Measurements from ENCODE around the gene CFHR4.
"Not testable (repeated sequence)": the region's sequence is repeated elsewhere in the genome, so short reads cannot be mapped to it uniquely, and the experiment has no call there.

Gene CFHR4

GRCh38 chr1:196887515-196888239 lies at the start of gene CFHR4:
Gene CFHR4, plus strand, starts transcription at chr1:196888052. Its CDS starts 99 bp downstream, at chr1:196888151.
- TF ChIP-seq POLR2A (IDR thresholded peaks at IDR 0.05; ENCODE audit: low read depth, low read length): no peak
- DNase-seq (ENCODE audit: insufficient read length, low spot score) (no peak), FAIRE-seq (no peak)

DNA sequence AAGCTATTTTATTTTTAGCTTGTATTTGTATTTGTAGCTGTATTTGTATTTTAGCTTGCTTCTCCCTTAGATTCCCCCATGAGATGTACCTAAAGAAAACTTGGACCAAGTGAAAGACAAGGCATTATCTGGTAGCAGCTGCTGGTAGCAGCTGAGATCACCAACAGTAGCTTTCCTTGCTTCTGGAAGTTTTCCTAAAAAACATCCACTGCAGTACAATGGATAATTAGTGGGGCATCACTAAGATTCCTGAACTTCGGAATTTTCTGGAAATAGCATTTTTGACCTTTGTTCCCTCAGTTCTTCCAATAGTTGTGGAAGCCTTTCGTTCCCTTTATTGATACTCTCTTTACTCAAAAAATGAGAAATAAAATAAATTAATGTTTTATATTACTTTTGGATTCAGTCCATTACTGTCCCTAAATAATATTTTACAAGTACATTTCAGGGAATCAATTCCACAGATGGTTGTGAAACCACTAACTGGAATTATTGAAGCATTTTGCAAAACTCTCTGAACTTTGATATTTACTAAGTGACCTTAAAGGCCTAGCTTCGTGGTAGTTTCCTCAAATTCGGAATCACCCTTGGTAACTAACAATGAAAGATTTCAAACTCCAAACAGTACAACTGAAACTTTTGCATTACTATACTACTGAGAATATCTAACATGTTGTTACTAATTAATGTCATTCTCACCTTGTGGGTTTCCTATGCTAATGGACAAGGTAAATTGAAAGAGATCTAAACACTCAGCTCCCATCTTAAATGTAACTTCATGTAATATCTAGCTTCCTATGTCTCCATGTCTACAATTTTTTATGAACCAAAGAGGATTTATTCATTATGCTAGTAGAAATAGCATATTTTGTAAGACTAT lies 38.0 kb upstream of the CFHR4 start:
- not testable (repeated sequence) for DNase-seq (ENCODE audit: insufficient read length, low spot score); FAIRE-seq

DNA sequence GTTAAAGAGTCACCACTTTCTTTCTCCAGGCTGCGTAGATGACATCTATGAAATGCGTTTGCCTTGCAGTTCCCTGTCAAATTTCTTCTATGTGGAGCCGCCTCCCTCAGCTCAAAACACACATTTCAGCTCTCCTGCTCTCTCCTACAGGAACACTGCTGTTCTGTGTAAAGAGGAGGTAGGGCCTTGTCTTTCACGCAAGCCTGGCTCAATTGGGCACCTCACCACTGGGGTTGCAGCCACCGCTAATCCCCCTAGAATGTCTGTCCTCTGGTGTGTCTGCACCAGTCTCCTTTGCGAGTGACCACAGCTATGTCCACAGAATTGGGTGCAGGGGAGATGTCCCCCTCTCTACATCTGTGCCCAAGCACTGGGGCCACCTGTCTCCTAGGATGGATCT lies 31.8 kb upstream of the CFHR4 start:
- no peak for DNase-seq (ENCODE audit: insufficient read length, low spot score)
- no peak for FAIRE-seq
- no peak for TF ChIP-seq POLR2A (IDR thresholded peaks at IDR 0.05; ENCODE audit: low read depth, low read length)

GRCh38 chr1:196857188-196857587 lies 30.7 kb upstream of the CFHR4 start:
- TF ChIP-seq POLR2A (IDR thresholded peaks at IDR 0.05; ENCODE audit: low read depth, low read length): no peak
- FAIRE-seq (no peak), DNase-seq (ENCODE audit: insufficient read length, low spot score) (no peak)

- FAIRE-seq (no peak), DNase-seq (ENCODE audit: insufficient read length, low spot score) (no peak)
- no peak for TF ChIP-seq POLR2A (IDR thresholded peaks at IDR 0.05; ENCODE audit: low read depth, low read length)
Observed at GRCh38 chr1:196858811-196859210, 29.0 kb upstream of the CFHR4 start.

- no peak for FAIRE-seq
- no peak for TF ChIP-seq POLR2A (IDR thresholded peaks at IDR 0.05; ENCODE audit: low read depth, low read length)
- no peak for DNase-seq (ENCODE audit: insufficient read length, low spot score)
Observed at GRCh38 chr1:196860323-196860884, 27.4 kb upstream of the CFHR4 start.

DNA sequence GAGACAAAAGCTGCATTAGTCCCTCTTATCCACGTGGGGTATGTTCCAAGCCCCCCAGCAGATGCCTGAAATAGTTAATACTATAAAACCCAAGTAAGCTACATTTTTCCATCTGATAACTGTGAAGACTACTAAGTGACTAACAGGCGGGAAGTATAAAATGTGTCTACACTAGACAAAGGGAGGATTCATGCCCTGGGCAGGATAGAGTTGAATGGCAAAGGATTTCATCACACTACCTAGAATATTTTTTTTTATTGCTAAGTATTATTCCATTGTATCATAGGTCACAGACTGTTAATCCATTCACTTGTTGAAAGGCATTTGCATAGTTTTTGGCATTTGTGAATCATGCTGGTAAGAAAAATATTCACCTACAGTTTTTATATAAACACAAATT lies 26.4 kb upstream of the CFHR4 start:
- TF ChIP-seq POLR2A (IDR thresholded peaks at IDR 0.05; ENCODE audit: low read depth, low read length): no peak
- no peak for FAIRE-seq
- DNase-seq (ENCODE audit: insufficient read length, low spot score): no peak

GRCh38 chr1:196866974-196867373 lies 20.9 kb upstream of the CFHR4 start:
- DNase-seq (ENCODE audit: insufficient read length, low spot score) (no peak), FAIRE-seq (no peak)
- TF ChIP-seq POLR2A (IDR thresholded peaks at IDR 0.05; ENCODE audit: low read depth, low read length): no peak

GRCh38 chr1:196873385-196873784 lies 14.5 kb upstream of the CFHR4 start:
- DNase-seq (ENCODE audit: insufficient read length, low spot score) (no peak), FAIRE-seq (no peak)
- no peak for TF ChIP-seq POLR2A (IDR thresholded peaks at IDR 0.05; ENCODE audit: low read depth, low read length)

DNA sequence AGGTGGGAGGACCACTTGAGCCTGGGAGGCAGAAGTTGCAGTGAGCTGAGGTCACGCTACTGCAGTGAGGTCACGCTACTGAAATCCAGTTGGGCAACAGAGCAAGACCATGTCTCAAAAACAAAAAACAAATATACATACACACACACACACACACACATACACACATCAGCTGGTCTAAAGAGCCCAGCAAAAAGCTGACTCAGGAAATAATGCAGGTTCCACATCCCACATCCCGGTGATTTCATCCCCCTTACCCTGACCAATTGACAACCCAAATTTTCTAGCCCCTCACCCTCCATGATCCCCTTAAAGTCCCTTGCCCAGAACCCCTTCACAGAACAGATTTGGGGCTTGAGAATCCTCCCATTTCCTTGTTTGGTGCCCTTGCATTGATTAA lies 11.9 kb upstream of the CFHR4 start:
- no peak for TF ChIP-seq POLR2A (IDR thresholded peaks at IDR 0.05; ENCODE audit: low read depth, low read length)
- no peak for DNase-seq (ENCODE audit: insufficient read length, low spot score)
- FAIRE-seq: no peak

GRCh38 chr1:196877964-196878363 lies 9.9 kb upstream of the CFHR4 start:
- DNase-seq (ENCODE audit: insufficient read length, low spot score) (no peak), FAIRE-seq (no peak)
- TF ChIP-seq POLR2A (IDR thresholded peaks at IDR 0.05; ENCODE audit: low read depth, low read length): no peak

DNA sequence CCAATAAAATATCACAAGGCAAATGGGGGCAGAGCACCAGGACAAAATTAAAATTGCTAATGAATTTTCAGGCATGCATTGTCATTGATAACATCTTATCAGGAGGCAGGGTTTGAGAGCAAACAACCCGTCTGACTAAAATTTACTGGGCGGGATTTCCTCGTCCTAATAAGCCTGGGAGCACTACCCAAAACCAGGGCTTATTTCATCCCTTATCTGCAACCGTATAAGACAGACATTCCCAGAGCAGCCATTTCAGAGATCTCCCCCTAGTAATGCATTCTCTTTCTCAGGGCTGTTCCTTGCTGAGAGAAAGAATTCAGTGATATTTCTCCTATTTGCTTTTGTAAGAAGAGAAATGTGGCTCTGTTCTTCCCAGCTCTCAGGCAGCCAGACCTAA lies 1.3 kb upstream of the CFHR4 start:
- DNase-seq (ENCODE audit: insufficient read length, low spot score); FAIRE-seq: not testable (repeated sequence)

DNA sequence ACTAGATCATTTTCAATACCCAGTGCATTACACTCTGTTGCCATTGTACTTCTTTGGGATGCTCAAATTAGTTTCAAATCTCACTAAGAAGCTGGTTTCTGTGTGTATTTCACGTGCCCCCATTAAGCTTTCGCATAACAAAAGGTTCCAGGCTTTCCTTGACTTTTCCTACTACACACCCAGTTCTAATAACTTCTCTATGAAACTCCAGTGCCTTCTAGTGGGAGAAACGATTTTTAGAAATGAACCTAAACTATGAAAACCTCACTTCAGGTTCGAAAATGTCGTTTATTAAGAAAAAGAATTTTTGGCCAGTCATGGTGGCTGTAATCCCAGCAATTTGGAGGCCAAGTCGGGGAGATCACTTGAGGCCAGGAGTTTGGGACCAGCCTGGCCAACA lies 2.8 kb downstream of the CFHR4 start:
- no peak for DNase-seq (ENCODE audit: insufficient read length, low spot score)
- no peak for FAIRE-seq
- no peak for TF ChIP-seq POLR2A (IDR thresholded peaks at IDR 0.05; ENCODE audit: low read depth, low read length)

DNA sequence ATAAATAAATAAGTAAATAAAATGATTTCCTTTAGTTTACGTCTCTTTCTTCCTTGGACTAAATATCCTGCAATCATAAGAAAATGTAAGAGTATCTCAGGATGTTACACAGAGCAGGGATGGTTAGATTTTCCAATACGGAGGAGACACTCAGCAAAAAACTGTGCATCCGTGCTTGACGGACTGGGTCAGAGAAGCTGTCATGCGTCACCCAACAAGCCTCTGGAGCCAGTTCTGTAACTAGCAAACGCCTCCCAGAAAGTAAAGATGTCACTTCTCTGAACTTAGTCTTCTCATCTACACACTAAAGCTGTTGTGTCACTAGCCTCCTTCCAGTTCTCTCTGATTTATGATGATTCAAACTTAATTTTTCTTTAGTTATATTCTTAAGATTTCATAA lies 3.4 kb downstream of the CFHR4 start:
- FAIRE-seq (no peak), DNase-seq (ENCODE audit: insufficient read length, low spot score) (no peak)
- TF ChIP-seq POLR2A (IDR thresholded peaks at IDR 0.05; ENCODE audit: low read depth, low read length): no peak

GRCh38 chr1:196896355-196896754 lies 8.5 kb downstream of the CFHR4 start:
- TF ChIP-seq POLR2A (IDR thresholded peaks at IDR 0.05; ENCODE audit: low read depth, low read length): no peak
- no peak for FAIRE-seq
- no peak for DNase-seq (ENCODE audit: insufficient read length, low spot score)
